Breast epithelium (tissue), 4 donors: ENCODE data around the gene TPRG1L. TPM values are rescaled to one million over a fixed set of nuclear protein-coding genes. Genes with fewer than 3 reads are reported as not detected.
"Not testable (repeated sequence)": the region's sequence is repeated elsewhere in the genome, so short reads cannot be mapped to it uniquely, and the experiment has no call there.

Source experiments
- DNase-seq, 2 donors: peaks; one replicate each; pipeline ENCODE4 v3.0.0-alpha.2; 2019; ENCODE audit warnings: low spot score in 2 of 2
- H3K27ac ChIP-seq, 2 donors: fragments of 200-600 bp; sonication (generic) in 1 of 2; one replicate each; pipeline ENCODE4 v1.5.1; 2016 to 2019; ENCODE audit warnings: mild to moderate bottlenecking in 1 of 2
- H3K27me3 ChIP-seq, 2 donors: fragments of 200-600 bp; sonication (generic) in 1 of 2; one replicate each; pipeline versions ENCODE4 v1.5.1 to v1.6.0; 2017 to 2019; ENCODE audit warnings: control low read depth in 1 of 2, mild to moderate bottlenecking in 1 of 2
- H3K36me3 ChIP-seq: fragments of 200-600 bp; one replicate; pipeline ENCODE4 v1.5.1; 2019
- H3K4me1 ChIP-seq, 2 donors: fragments of 200-600 bp; sonication (generic); one replicate each; pipeline ENCODE4 v1.5.1; 2016 to 2019; ENCODE audit warnings: control low read depth in 1 of 2
- H3K4me3 ChIP-seq, 3 donors: fragments of 200-600 bp; sonication (generic); 1 replicate in 2 of 3; 2 replicates in 1 of 3; pipeline ENCODE4 v1.5.1; 2016 to 2019; ENCODE audit warnings: mild to moderate bottlenecking in 3 of 3, moderate library complexity in 2 of 3
- H3K9me3 ChIP-seq, 2 donors: fragments of 200-600 bp; sonication (generic) in 1 of 2; one replicate each; pipeline ENCODE4 v1.5.1; 2016 to 2019; ENCODE audit warnings: control low read depth in 1 of 2
- CTCF ChIP-seq, 3 donors: fragments of 450-650 bp; IDR thresholded peaks; one replicate each; pipeline ENCODE4 v1.5.1; 2016 to 2017; ENCODE audit warnings: antibody characterized with exemption in 3 of 3, mild to moderate bottlenecking in 3 of 3, moderate library complexity in 3 of 3
- POLR2A ChIP-seq: fragments of 450-650 bp; IDR thresholded peaks from one replicate; pipeline ENCODE4 v1.6.1; 2016; ENCODE audit warnings: antibody characterized with exemption, mild to moderate bottlenecking, moderate library complexity
- POLR2AphosphoS5 ChIP-seq, 3 donors: sonication (generic); formaldehyde crosslinking; IDR thresholded peaks; one replicate each; pipeline ENCODE4 v1.6.1; 2017; ENCODE audit warnings: antibody characterized with exemption in 3 of 3
- intact Hi-C: fragments of 100-400 bp; cut with DNase I; formaldehyde crosslinking; loops from one replicate; pipeline ENCODE4 v1.15.1; 2023; ENCODE audit warnings: low total_unique reads
- total RNA-seq, 3 donors: library from RNA; depleted of rRNA; stranded (reverse); fragments of >200 nt; gene quantifications; one replicate each; pipeline ENCODE4 v1.1.0, GENCODE V29; 2016

TPRG1L gene
- total RNA-seq, 3 donors from 2014 or later, result 32.4 to 56.8 (median 34.5) TPM

GRCh38 chr1:3581296-3582036, 43.3 kb upstream of the TPRG1L start:
- no peaks in the 10 kb centered on the region for H3K36me3 ChIP-seq
- H3K9me3 ChIP-seq, result no peaks in the 10 kb centered on the region
- DNase-seq, result no peak
- no peaks in the 10 kb centered on the region for H3K4me1 ChIP-seq
- H3K27ac ChIP-seq, result no peak overlapping the region
- intact Hi-C loops, result no loop called here
- no peak overlapping the region for H3K4me3 ChIP-seq
- no peak for TF ChIP-seq POLR2AphosphoS5 (IDR thresholded peaks at IDR 0.05)
- TF ChIP-seq CTCF (IDR thresholded peaks at IDR 0.05), result no peak
- TF ChIP-seq POLR2A, result no peak
- H3K27me3 ChIP-seq, result peaks cover 0 to 33% of the 10 kb centered on the region in 2 donors

GRCh38 chr1:3583751-3584150, 41.1 kb upstream of the TPRG1L start:
- intact Hi-C loops, H3K27ac ChIP-seq, H3K36me3 ChIP-seq, DNase-seq, H3K4me3 ChIP-seq, H3K4me1 ChIP-seq, H3K9me3 ChIP-seq: not testable (repeated sequence)
- H3K27me3 ChIP-seq, result peaks cover 0 to 33% of the 10 kb centered on the region in 2 donors

GRCh38 chr1:3584915-3585314, 39.9 kb upstream of the TPRG1L start:
- intact Hi-C loops, result no loop called here
- TF ChIP-seq POLR2A (no peak), POLR2AphosphoS5 (IDR thresholded peaks at IDR 0.05) (no peak), CTCF (IDR thresholded peaks at IDR 0.05) (no peak)
- Histone ChIP-seq H3K27ac (no peak overlapping the region), H3K27me3 (peaks cover 0 to 23% of the 10 kb centered on the region in 2 donors), H3K9me3 (no peaks in the 10 kb centered on the region), H3K4me3 (no peak overlapping the region), H3K36me3 (no peaks in the 10 kb centered on the region), H3K4me1 (no peaks in the 10 kb centered on the region)
- no peak for DNase-seq

- intact Hi-C loops, H3K4me1 ChIP-seq, H3K9me3 ChIP-seq, H3K36me3 ChIP-seq, H3K27ac ChIP-seq, DNase-seq, H3K4me3 ChIP-seq: not testable (repeated sequence)
- H3K27me3 ChIP-seq, result peaks cover 0 to 18% of the 10 kb centered on the region in 2 donors
These were observed 39.4 kb upstream of the TPRG1L start for GRCh38 chr1:3585353-3585868.

GRCh38 chr1:3585940-3586568, 38.8 kb upstream of the TPRG1L start:
- no peaks in the 10 kb centered on the region for H3K36me3 ChIP-seq
- H3K4me1 ChIP-seq, result no peaks in the 10 kb centered on the region
- no peak for DNase-seq
- no peak overlapping the region for H3K4me3 ChIP-seq
- peaks cover 0 to 12% of the 10 kb centered on the region in 2 donors for H3K27me3 ChIP-seq
- intact Hi-C loops, result no loop called here
- no peak for TF ChIP-seq CTCF (IDR thresholded peaks at IDR 0.05)
- H3K9me3 ChIP-seq, result no peaks in the 10 kb centered on the region
- H3K27ac ChIP-seq, result no peak overlapping the region

GRCh38 chr1:3586986-3587759, 37.6 kb upstream of the TPRG1L start:
- H3K4me1 ChIP-seq, result no peaks in the 10 kb centered on the region
- no peaks in the 10 kb centered on the region for H3K9me3 ChIP-seq
- H3K36me3 ChIP-seq, result no peaks in the 10 kb centered on the region
- TF ChIP-seq POLR2A (no peak), POLR2AphosphoS5 (IDR thresholded peaks at IDR 0.05) (no peak), CTCF (IDR thresholded peaks at IDR 0.05) (no peak)
- intact Hi-C loops, result no loop called here
- peaks cover 0 to 3% of the 10 kb centered on the region in 2 donors for H3K27me3 ChIP-seq
- no peak overlapping the region for H3K4me3 ChIP-seq
- DNase-seq, result no peak
- H3K27ac ChIP-seq, result no peak overlapping the region
